ENCODE results near the gene MYO16.

MYO16 gene

DNA sequence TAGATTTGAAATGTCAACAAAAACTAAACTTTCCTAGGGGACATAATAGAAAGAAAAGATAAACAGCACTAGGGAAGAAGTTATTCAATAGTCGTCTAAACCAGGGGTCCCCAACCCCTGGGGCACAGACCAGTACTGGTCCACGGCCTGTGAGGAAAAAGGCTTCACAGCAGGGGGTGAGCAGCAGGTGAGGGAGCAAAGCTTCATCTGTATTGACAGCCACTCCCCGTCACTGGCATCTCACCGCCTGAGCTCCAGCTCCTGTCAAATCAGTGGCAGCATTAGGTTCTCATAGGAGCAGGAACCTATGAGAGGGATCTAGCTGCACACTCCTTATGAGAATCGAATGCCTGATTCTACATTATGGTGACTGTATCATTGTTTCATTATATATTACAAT, 382.7 kb downstream of the MYO16 start:
- H3K27me3 ChIP-seq (ENCODE audit: insufficient read depth, poor library complexity, severe bottlenecking): no peaks in the 10 kb centered on the region
- DNase-seq (ENCODE audit: low spot score) (no peak), ATAC-seq (ENCODE audit: low read depth) (no peak)
- TF ChIP-seq, protein P1, sequence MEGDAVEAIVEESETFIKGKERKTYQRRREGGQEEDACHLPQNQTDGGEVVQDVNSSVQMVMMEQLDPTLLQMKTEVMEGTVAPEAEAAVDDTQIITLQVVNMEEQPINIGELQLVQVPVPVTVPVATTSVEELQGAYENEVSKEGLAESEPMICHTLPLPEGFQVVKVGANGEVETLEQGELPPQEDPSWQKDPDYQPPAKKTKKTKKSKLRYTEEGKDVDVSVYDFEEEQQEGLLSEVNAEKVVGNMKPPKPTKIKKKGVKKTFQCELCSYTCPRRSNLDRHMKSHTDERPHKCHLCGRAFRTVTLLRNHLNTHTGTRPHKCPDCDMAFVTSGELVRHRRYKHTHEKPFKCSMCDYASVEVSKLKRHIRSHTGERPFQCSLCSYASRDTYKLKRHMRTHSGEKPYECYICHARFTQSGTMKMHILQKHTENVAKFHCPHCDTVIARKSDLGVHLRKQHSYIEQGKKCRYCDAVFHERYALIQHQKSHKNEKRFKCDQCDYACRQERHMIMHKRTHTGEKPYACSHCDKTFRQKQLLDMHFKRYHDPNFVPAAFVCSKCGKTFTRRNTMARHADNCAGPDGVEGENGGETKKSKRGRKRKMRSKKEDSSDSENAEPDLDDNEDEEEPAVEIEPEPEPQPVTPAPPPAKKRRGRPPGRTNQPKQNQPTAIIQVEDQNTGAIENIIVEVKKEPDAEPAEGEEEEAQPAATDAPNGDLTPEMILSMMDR (IDR thresholded peaks at IDR 0.05; ENCODE audit: poor library complexity, severe bottlenecking): no peak
- no peaks in the 10 kb centered on the region for H3K36me3 ChIP-seq (ENCODE audit: low read depth)
- no peaks in the 10 kb centered on the region for H3K9me3 ChIP-seq (ENCODE audit: severe bottlenecking)
- no peak overlapping the region for H3K4me3 ChIP-seq (ENCODE audit: severe bottlenecking)
- no peaks in the 10 kb centered on the region for H3K4me1 ChIP-seq (ENCODE audit: insufficient read depth, poor library complexity, severe bottlenecking)
- no peak overlapping the region for H3K27ac ChIP-seq (ENCODE audit: poor library complexity, severe bottlenecking)

DNA sequence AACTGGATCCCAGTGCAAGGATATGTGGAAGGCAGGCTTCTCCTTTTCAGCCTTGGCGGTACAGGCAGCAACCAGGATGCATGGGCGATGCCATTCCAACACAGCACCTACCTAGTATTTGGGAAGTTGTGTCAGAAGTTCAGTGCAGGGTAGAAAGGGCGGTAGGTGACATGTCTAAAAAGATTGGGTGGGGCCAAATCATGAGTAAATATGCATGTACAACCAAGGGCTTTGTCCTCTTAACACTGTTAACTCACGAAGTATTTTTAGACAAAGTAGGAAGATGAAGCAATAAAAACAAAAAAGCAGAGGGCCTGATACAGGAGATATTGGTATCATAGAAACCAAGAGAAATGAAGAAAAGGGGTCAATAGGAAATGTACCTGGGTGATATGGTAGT, 392.1 kb downstream of the MYO16 start:
- DNase-seq (ENCODE audit: low spot score) (no peak), ATAC-seq (ENCODE audit: low read depth) (no peak)
- Histone ChIP-seq H3K9me3 (ENCODE audit: severe bottlenecking) (no peaks in the 10 kb centered on the region), H3K36me3 (ENCODE audit: low read depth) (no peaks in the 10 kb centered on the region), H3K4me3 (ENCODE audit: severe bottlenecking) (no peak overlapping the region), H3K27me3 (ENCODE audit: insufficient read depth, poor library complexity, severe bottlenecking) (no peaks in the 10 kb centered on the region), H3K4me1 (ENCODE audit: insufficient read depth, poor library complexity, severe bottlenecking) (no peaks in the 10 kb centered on the region), H3K27ac (ENCODE audit: poor library complexity, severe bottlenecking) (no peak overlapping the region)
- TF ChIP-seq, protein P1 (IDR thresholded peaks at IDR 0.05; ENCODE audit: poor library complexity, severe bottlenecking): no peak

DNA sequence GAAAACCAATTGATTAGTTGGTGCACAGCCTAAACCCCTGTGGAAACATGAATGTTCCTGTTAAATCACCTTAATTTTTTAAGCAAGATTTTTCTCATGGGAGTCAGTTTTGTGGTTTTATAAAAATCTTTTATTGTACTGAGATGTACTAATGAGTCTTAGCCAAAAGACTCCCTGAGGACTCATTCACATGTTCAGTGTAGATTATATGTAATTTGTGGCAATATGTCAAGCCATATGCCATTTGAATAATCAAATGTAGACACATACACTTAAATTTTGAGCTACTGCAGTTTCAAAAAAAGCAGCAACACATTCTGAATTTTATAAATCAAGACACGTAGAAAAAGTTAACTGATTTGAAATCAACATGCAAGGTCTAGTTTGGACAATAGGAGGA, 395.2 kb downstream of the MYO16 start:
- ATAC-seq (ENCODE audit: low read depth) (no peak), DNase-seq (ENCODE audit: low spot score) (no peak)
- no peaks in the 10 kb centered on the region for H3K36me3 ChIP-seq (ENCODE audit: low read depth)
- no peak overlapping the region for H3K27ac ChIP-seq (ENCODE audit: poor library complexity, severe bottlenecking)
- no peaks in the 10 kb centered on the region for H3K9me3 ChIP-seq (ENCODE audit: severe bottlenecking)
- TF ChIP-seq, protein P1 (IDR thresholded peaks at IDR 0.05; ENCODE audit: poor library complexity, severe bottlenecking): no peak
- no peaks in the 10 kb centered on the region for H3K27me3 ChIP-seq (ENCODE audit: insufficient read depth, poor library complexity, severe bottlenecking)
- no peak overlapping the region for H3K4me3 ChIP-seq (ENCODE audit: severe bottlenecking)
- H3K4me1 ChIP-seq (ENCODE audit: insufficient read depth, poor library complexity, severe bottlenecking): no peaks in the 10 kb centered on the region

DNA sequence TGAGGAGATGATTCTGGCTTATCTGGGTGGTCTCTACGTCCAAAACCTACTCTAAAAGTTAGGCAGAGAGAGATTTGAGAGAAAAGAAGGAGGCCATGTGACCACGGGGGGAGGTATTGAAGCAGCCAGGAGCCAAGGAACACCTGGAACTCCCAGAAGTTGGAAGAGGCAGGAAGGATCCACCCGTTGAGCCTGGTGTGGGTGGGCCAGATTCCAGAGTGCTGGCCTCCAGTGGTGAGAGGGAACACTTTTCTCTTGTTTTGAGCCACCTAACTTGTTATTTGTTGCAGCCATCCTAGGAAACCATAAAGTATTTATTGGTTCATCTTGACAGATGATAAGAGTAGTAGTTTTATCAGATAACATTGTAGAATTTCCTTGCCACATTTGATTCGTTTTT, 396.9 kb downstream of the MYO16 start:
- H3K4me3 ChIP-seq (ENCODE audit: severe bottlenecking): no peak overlapping the region
- H3K36me3 ChIP-seq (ENCODE audit: low read depth): no peaks in the 10 kb centered on the region
- no peaks in the 10 kb centered on the region for H3K27me3 ChIP-seq (ENCODE audit: insufficient read depth, poor library complexity, severe bottlenecking)
- H3K4me1 ChIP-seq (ENCODE audit: insufficient read depth, poor library complexity, severe bottlenecking): no peaks in the 10 kb centered on the region
- no peak for ATAC-seq (ENCODE audit: low read depth)
- H3K9me3 ChIP-seq (ENCODE audit: severe bottlenecking): no peaks in the 10 kb centered on the region
- no peak overlapping the region for H3K27ac ChIP-seq (ENCODE audit: poor library complexity, severe bottlenecking)
- no peak for DNase-seq (ENCODE audit: low spot score)
- TF ChIP-seq, protein P1 (IDR thresholded peaks at IDR 0.05; ENCODE audit: poor library complexity, severe bottlenecking): no peak

DNA sequence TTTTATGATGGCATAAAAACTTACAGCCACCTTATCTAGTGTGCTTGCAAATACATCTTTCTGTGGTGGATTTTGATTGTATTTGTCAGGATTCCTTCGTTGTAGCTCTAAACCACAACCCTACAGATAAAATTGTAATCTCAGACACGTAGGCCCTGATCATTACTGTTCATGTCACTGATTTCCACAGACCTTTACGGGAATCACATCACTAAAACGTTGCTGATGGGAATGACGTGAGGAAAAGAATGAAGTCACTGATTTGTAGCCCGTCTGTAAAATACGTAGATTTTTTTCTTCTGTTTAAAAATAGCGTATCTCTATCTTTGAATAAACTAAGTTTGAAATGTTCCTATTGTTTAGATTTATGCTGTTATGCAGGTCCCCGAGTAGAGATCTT, 399.2 kb downstream of the MYO16 start:
- H3K36me3 ChIP-seq (ENCODE audit: low read depth): no peaks in the 10 kb centered on the region
- DNase-seq (ENCODE audit: low spot score) (no peak), ATAC-seq (ENCODE audit: low read depth) (no peak)
- no peaks in the 10 kb centered on the region for H3K4me1 ChIP-seq (ENCODE audit: insufficient read depth, poor library complexity, severe bottlenecking)
- TF ChIP-seq, protein P1 (IDR thresholded peaks at IDR 0.05; ENCODE audit: poor library complexity, severe bottlenecking): no peak
- no peaks in the 10 kb centered on the region for H3K9me3 ChIP-seq (ENCODE audit: severe bottlenecking)
- no peak overlapping the region for H3K27ac ChIP-seq (ENCODE audit: poor library complexity, severe bottlenecking)
- H3K27me3 ChIP-seq (ENCODE audit: insufficient read depth, poor library complexity, severe bottlenecking): no peaks in the 10 kb centered on the region
- no peak overlapping the region for H3K4me3 ChIP-seq (ENCODE audit: severe bottlenecking)
